OCI-LY7 (cell line): Measurements from ENCODE around the gene APBB2.

Experiments used
- EZH2phosphoT487 ChIP-seq: fragments of 200-600 bp; sonication (generic); IDR thresholded peaks from 2 replicates; pipeline ENCODE4 v1.6.1; 2018; ENCODE audit warnings: low read depth, borderline replicate concordance, mild to moderate bottlenecking, mixed run types, antibody characterized with exemption, low read length, moderate library complexity, mixed read lengths
- TF ChIP-seq, protein P1 (sequence below): fragments of 200-600 bp; sonication (generic); conservative IDR thresholded peaks from 2 replicates; pipeline ENCODE4 v1.5.1; 2014; ENCODE audit warnings: mild to moderate bottlenecking, antibody characterized with exemption, low read length, moderate library complexity, mixed read lengths

DNA sequence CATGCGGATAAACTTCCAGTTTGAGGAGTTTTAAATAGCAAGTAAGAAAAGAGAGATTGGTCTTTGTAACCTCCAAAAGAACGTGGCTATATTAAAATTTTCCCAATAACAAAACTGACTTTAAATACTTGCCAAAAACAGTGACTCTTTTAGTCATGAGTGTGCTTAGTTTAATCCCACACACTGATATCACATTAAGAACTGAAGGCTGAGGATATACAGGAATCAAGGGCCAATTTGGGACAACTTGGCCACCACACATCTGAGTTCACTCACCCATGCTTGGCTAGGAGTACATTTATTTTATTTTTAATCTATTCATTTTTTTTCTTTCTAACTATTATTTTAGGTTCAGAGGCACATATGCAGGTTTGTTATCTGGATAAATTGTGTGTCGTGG lies 110.2 kb downstream of the APBB2 start:
- TF ChIP-seq, protein P1, sequence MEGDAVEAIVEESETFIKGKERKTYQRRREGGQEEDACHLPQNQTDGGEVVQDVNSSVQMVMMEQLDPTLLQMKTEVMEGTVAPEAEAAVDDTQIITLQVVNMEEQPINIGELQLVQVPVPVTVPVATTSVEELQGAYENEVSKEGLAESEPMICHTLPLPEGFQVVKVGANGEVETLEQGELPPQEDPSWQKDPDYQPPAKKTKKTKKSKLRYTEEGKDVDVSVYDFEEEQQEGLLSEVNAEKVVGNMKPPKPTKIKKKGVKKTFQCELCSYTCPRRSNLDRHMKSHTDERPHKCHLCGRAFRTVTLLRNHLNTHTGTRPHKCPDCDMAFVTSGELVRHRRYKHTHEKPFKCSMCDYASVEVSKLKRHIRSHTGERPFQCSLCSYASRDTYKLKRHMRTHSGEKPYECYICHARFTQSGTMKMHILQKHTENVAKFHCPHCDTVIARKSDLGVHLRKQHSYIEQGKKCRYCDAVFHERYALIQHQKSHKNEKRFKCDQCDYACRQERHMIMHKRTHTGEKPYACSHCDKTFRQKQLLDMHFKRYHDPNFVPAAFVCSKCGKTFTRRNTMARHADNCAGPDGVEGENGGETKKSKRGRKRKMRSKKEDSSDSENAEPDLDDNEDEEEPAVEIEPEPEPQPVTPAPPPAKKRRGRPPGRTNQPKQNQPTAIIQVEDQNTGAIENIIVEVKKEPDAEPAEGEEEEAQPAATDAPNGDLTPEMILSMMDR: no peak
- TF ChIP-seq EZH2phosphoT487: no peak
